AG04449 (cell line): ENCODE data around the gene CASTOR1.

Experiments used
- CTCF ChIA-PET: fragments of 350-600 bp; formaldehyde crosslinking; extraction: SDS; loops from one replicate; lab custom pipeline; 2021; ENCODE audit warnings: antibody characterized with exemption; lab: Yijun Ruan, JAX
- POLR2A ChIA-PET: fragments of 400-600, 350-600 bp; formaldehyde crosslinking; extraction: SDS; loops from one replicate; lab custom pipeline; 2020; ENCODE audit warnings: antibody characterized with exemption, inconsistent platforms; lab: Yijun Ruan, JAX
- DNase-seq: peaks from one replicate; pipeline ENCODE4 v3.0.0-alpha.2; 2010; ENCODE audit warnings: low read depth, low spot score
- H3K4me3 ChIP-seq: 2 replicates; pipeline ENCODE4 v1.5.1; 2011; ENCODE audit warnings: low read depth, mild to moderate bottlenecking, control low read depth, low read length
- CTCF ChIP-seq: IDR thresholded peaks from one replicate; pipeline ENCODE4 v1.5.1; 2011; ENCODE audit warnings: mild to moderate bottlenecking, moderate library complexity, low read length, control low read depth, inconsistent platforms; ENCODE audit not compliant: insufficient read depth; ENCODE audit errors: missing control alignments

CASTOR1 gene

GRCh38 chr22:30334646-30335045 is 45.3 kb upstream of the CASTOR1 start:
- ChIA-PET CTCF (interaction anchor here (1.0 to 1.4 kb wide), 2 partner anchors 13 to 47 kb away, joined by 3 to 10 read pairs; no protein-coding TSS in a partner anchor), POLR2A (no interaction called here)
- no peak overlapping the region for H3K4me3 ChIP-seq
- DNase-seq, result no peak
- TF ChIP-seq CTCF, result no peak

- ChIA-PET POLR2A (no interaction called here), CTCF (interaction anchor here (1.4 to 2.2 kb wide), 2 partner anchors 45 to 47 kb away, joined by 3 to 10 read pairs; partner anchors contain the start of gene CASTOR1)
- no peak overlapping the region for H3K4me3 ChIP-seq
- no peak for DNase-seq
- TF ChIP-seq CTCF, result no peak
These were observed 44.4 kb upstream of the CASTOR1 start for GRCh38 chr22:30333707-30334087.

GRCh38 chr22:30332994-30333706 is 43.8 kb upstream of the CASTOR1 start:
- no peak for DNase-seq
- ChIA-PET POLR2A (no interaction called here), CTCF (interaction anchor here (1.4 to 2.2 kb wide), 3 partner anchors 45 to 225 kb away, joined by 3 to 10 read pairs (median 5); partner anchors contain the start of gene CASTOR1)
- H3K4me3 ChIP-seq, result no peak overlapping the region
- TF ChIP-seq CTCF, result no peak

GRCh38 chr22:30332551-30332950 is 43.2 kb upstream of the CASTOR1 start:
- ChIA-PET POLR2A (no interaction called here), CTCF (interaction anchor here (1.4 to 2.2 kb wide), 3 partner anchors 44 to 224 kb away, joined by 3 to 10 read pairs (median 5); partner anchors contain the start of gene CASTOR1)
- H3K4me3 ChIP-seq, result no peak overlapping the region
- no peak for TF ChIP-seq CTCF
- DNase-seq, result no peak

GRCh38 chr22:30328466-30329049 is 39.3 kb upstream of the CASTOR1 start:
- ChIA-PET POLR2A (interaction anchor here (1.1 kb wide), 1 partner anchor 39 kb away, joined by 3 read pairs; the partner anchor contains the start of gene CASTOR1), CTCF (interaction anchor here (1.1 to 5.5 kb wide), 7 partner anchors 11 to 221 kb away, joined by 3 to 50 read pairs (median 5); partner anchors contain the start of gene CASTOR1)
- DNase-seq, result no peak

More at GRCh38 chr22:30328466-30329049, 39.3 kb upstream of the CASTOR1 start:
- H3K4me3 ChIP-seq, result no peak overlapping the region
- TF ChIP-seq CTCF, result no peak
